GM21737 (cell line): ENCODE measurements around the gene LAIR2.

Experiments
- ATAC-seq: cut with Tn5 transposase; IDR thresholded peaks from one replicate; pipeline ENCODE4 v1.9.1; 2021; ENCODE audit warnings: mild to moderate bottlenecking, moderate library complexity; ENCODE audit not compliant: unreplicated experiment

LAIR2 gene, protein sequence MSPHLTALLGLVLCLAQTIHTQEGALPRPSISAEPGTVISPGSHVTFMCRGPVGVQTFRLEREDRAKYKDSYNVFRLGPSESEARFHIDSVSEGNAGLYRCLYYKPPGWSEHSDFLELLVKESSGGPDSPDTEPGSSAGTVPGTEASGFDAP

GRCh38 chr19:54502518-54503048, at the start of gene LAIR2:
TSS of gene LAIR2 (plus strand) at chr19:54502831. CDS start at chr19:54502919, 88 bp downstream.
- no peak for ATAC-seq

DNA sequence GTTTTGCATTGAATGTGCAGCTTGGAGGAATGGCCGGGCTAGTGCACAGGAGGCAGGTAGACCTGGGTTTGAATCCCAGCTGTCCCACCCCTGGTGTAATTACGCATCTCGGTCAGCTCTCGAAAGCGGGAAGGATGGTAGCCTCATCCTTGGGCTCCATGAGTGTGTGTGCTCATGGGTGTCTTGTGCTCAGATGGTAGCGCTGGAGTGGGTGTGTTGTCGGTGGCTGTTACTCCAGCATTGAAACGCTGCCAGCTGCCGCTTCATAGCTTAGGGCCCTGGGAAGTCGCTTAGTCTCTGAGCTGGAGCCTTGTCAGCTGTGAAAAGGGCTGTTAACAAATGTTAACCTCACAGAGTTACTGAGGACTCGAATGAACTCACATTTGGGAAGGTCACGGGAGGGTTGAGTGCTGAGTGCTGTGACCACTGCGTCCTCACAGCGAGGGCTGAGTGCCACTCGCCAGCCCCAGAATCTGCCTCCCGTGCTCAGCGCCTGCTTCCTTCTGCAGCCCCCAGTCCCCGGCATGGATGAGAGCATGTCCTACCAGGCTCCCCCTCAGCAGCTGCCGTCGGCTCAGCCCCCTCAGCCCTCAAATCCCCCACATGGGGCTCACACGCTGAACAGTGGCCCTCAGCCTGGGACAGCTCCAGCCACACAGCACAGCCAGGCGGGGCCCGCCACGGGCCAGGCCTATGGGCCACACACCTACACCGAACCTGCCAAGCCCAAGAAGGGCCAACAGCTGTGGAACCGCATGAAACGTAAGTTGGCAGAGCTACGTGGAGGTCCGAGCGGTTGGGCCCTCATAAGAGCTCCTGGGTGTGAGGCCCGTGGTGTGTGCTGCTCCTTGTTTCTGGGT, 48.5 kb upstream of the LAIR2 start:
- ATAC-seq, result no peak

GRCh38 chr19:54454781-54455675, 47.6 kb upstream of the LAIR2 start:
- no peak for ATAC-seq

GRCh38 chr19:54455786-54456422, 46.7 kb upstream of the LAIR2 start:
- ATAC-seq, result no peak

- no peak for ATAC-seq
Measured at GRCh38 chr19:54456423-54457373, 45.9 kb upstream of the LAIR2 start.

DNA sequence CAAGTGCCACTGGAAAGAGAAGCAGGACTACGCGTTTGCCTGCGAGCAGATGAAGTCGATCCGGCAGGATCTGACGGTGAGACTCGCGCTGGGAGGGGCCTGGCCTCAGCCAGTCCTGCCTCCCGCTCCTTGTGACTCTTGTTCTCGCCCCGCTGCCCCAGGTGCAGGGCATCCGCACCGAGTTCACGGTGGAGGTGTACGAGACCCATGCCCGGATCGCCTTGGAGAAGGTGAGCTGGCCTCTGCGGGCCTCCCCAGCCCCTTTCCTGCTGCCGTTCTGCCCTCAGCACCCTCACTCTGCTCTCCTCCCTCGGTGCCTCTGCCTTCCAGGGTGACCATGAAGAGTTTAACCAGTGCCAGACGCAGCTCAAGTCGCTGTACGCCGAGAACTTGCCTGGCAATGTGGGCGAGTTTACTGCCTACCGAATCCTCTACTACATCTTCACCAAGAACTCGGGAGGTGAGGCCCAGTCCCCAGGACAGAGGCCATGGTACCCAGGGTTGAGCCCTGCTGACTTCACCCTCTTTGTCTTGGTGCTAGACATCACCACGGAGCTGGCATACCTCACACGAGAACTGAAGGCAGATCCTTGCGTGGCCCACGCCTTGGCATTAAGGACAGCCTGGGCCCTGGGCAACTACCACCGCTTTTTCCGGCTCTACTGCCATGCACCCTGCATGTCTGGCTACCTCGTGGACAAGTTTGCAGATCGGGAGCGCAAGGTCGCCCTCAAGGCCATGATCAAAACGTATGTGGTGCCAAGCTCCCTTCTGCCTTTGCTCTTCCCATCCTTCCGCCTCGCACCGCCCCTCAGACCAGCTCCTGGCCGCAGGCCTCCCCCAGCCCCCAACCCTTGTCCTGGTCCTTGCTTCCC, 44.6 kb upstream of the LAIR2 start:
- no peak for ATAC-seq

DNA sequence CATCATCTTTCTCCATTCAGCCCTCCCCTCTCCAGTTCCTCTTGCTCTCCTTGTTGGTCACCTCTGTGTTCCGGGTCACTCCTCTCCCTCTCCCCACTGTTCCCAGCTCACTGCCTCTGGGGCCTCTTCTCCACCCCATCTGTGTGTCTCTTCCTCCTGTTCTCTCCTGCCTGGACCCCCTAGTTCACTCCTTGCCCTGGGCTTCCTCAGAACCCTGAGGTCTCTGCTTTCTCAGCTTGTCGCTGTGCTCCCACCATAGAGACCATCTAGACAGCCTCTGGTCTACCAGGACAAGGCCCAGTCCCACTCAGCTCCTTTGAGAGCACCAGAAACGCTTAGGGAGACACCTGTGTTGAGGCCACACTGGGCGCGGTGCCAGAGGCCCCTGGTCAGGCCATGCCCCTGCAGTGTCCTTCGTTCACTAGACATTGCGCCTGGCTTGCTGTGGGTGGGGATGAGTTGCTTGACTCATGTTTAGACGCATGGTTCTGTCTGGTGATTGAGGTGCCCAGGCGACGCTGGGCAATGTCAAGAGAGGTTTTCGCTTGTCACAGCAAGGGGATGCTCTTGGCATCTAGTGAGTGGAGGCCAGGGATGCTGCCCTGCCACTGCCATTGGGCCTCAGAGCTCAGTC, 43.9 kb upstream of the LAIR2 start:
- ATAC-seq, result no peak

- no peak for ATAC-seq
Measured at GRCh38 chr19:54459282-54460229, 43.1 kb upstream of the LAIR2 start.

DNA sequence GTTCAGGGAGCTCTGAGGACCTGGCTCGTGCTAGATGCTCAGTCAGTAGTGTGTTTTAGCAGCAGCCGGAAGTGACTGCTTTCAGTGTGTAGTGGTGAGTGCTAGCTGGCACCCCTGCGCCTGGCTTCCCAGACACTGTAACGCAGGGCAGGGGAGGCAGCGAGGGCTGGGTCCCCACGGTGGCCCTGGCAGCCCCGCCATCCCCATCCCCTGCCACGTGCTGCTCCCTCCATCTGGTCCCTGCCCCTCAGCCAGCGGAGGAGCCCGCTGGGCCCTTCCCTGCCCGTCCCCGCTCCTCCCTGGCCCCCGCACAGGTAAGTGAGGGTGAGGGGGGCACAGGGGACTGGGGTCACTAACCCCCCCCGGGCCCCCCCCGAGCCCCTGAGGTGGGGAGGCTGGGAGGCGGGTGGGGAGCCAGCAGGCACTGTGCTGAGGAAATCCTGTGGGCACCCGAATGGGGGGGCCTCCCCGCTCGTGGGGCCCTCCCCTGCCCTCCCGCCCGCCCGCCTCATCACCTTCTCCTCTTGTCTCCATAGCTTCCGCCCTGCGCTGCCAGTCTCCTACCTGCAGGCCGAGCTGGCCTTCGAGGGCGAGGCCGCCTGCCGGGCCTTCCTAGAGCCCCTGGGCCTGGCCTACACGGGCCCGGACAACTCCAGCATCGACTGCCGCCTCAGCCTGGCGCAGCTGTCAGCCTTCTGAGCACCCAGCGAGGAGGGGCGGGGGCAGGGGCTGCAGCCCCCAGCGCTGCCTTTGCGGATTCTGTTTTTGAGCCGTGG, 42.2 kb upstream of the LAIR2 start:
- no peak for ATAC-seq

- ATAC-seq, result no peak
Measured at GRCh38 chr19:54461210-54461609, 41.4 kb upstream of the LAIR2 start.

GRCh38 chr19:54461613-54462012, 41.0 kb upstream of the LAIR2 start:
- ATAC-seq, result no peak

- ATAC-seq, result no peak
Measured at GRCh38 chr19:54462047-54462654, 40.5 kb upstream of the LAIR2 start.

DNA sequence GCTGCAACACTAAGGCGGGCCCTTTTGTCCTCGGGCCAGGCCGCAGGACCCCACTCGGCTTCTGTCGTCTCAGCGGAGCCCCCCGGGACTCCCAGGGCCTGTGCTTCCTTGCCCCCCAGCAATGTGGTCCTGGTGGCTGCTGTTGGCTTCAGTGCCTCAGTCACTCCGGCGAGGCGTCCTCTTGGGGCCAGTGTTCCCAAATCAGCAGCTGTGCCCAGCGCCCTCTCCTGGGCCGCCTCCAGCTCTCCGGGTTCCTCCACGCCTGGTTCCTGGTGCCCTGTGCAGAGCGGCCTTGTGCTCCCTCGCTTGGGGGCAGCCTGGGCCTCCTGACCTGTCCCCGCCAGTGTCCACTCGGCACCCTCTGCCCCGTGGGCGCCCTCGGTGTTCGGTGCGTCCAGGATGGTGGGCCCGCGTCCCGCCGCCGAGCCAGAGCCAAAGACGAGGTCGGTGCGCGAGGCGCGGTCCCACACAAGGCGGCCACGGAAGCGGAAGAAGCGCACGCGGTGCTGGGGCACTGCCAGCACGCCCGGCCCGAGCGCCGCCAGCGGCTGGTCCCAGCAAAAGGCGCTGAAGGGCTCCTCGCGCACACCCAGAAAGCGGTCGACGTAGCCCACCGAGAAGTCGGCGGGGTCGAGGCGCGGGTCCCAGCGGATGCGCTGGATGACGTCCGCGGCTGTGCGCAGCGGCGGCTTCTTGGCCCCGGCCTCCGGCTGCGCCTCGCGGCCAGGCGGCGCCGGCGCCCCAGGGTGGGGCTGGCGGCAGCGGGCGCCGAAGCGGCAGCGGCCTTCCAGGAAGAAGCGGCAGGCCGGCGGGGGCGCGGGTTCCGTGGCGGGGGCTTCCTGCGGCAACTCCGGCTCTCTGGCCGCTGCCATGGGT, 39.7 kb upstream of the LAIR2 start:
- ATAC-seq, result peak; percentile 7

GRCh38 chr19:54463531-54464043, 39.0 kb upstream of the LAIR2 start, which contains the start of gene LENG9:
TSS of gene LENG9 (minus strand) at chr19:54463778. CDS start at chr19:54463526, 252 bp downstream.
- peak; percentile 51 for ATAC-seq
